Keratinocyte (primary cell): ENCODE measurements around the gene SLC6A1.

Experiments used
- CTCF ChIP-seq, 3 experiments: IDR thresholded peaks in 1 of 3; conservative IDR thresholded peaks in 1 of 3; optimal IDR thresholded peaks in 1 of 3; 2 replicates in 2 of 3; 3 replicates in 1 of 3; pipeline versions ENCODE3 to v1.5.1; 2011; ENCODE audit warnings: low read length in 3 of 3, mild to moderate bottlenecking in 3 of 3, moderate library complexity in 2 of 3, control low read depth in 1 of 3, inconsistent platforms in 1 of 3; ENCODE audit not compliant: insufficient read depth in 2 of 3; ENCODE audit errors: extremely low read depth in 1 of 3
- EZH2 ChIP-seq: IDR thresholded peaks from one replicate; pipeline ENCODE4 v1.6.1; 2012; ENCODE audit warnings: inconsistent platforms, mild to moderate bottlenecking, low read length, moderate library complexity

GRCh38 chr3:11006986-11007933 lies 14.7 kb downstream of the SLC6A1 start:
- TF ChIP-seq CTCF (optimal IDR thresholded peaks at IDR 0.05 in 1 of 3, IDR thresholded peaks at IDR 0.05 in 1 of 3, conservative IDR thresholded peaks at IDR 0.05 in 1 of 3; ENCODE audit: extremely low read depth in 1 of 3, insufficient read depth in 2 of 3, low read length in 3 of 3), result no peak
- no peak for TF ChIP-seq EZH2
